GM23338 (cell line): Measurements from ENCODE around the gene SNTG2. TPM values are rescaled to one million over a fixed set of nuclear protein-coding genes. Genes with fewer than 3 reads are reported as not detected.

Experiments used
- ATAC-seq: fragments of 200-7000 bp; cut with Tn5 transposase; 3 replicates; pipeline ENCODE4 v1.9.1; 2020
- DNase-seq: peaks from one replicate; pipeline ENCODE4 v3.0.0-alpha.2; 2015; ENCODE audit warnings: low spot score
- H2AFZ ChIP-seq: fragments of 200-600 bp; sonication (generic); 2 replicates; pipeline ENCODE4 v1.8.0; 2016; ENCODE audit warnings: antibody characterized with exemption, mild to moderate bottlenecking, moderate library complexity
- H3F3A ChIP-seq: fragments of 200-600 bp; sonication (generic); replicated peaks from 2 replicates; pipeline ENCODE4 v1.8.0; 2017; ENCODE audit warnings: antibody characterized with exemption, mixed run types, low read depth
- H3K27ac ChIP-seq: fragments of 200-600 bp; sonication (generic); 2 replicates; pipeline ENCODE4 v1.6.1; 2016; ENCODE audit warnings: low read depth
- H3K27me3 ChIP-seq: fragments of 200-600 bp; sonication (generic); 2 replicates; pipeline ENCODE4 v1.8.0; 2016; ENCODE audit warnings: mild to moderate bottlenecking, mixed run types, moderate library complexity; ENCODE audit not compliant: insufficient read depth
- H3K36me3 ChIP-seq: fragments of 200-600 bp; sonication (generic); 2 replicates; pipeline ENCODE4 v1.8.0; 2016; ENCODE audit warnings: mild to moderate bottlenecking; ENCODE audit not compliant: insufficient read depth
- H3K4me1 ChIP-seq: fragments of 200-600 bp; sonication (generic); 2 replicates; pipeline ENCODE4 v1.8.0; 2016; ENCODE audit warnings: mild to moderate bottlenecking, moderate library complexity; ENCODE audit not compliant: insufficient read depth
- H3K4me2 ChIP-seq: fragments of 200-600 bp; sonication (generic); 2 replicates; pipeline ENCODE4 v1.7.1; 2017; ENCODE audit warnings: mixed run types
- H3K4me3 ChIP-seq: fragments of 200-600 bp; sonication (generic); 2 replicates; pipeline ENCODE4 v1.6.1; 2016; ENCODE audit warnings: mixed run types
- H3K79me2 ChIP-seq: fragments of 200-600 bp; sonication (generic); replicated peaks from 2 replicates; pipeline ENCODE4 v1.8.0; 2017; ENCODE audit warnings: mild to moderate bottlenecking; ENCODE audit not compliant: insufficient read depth
- H3K9me2 ChIP-seq: fragments of 200-600 bp; sonication (generic); 2 replicates; pipeline ENCODE4 v1.8.0; 2017; ENCODE audit not compliant: insufficient read depth
- H4K20me1 ChIP-seq: fragments of 200-600 bp; sonication (generic); replicated peaks from 2 replicates; pipeline ENCODE4 v1.8.0; 2017; ENCODE audit warnings: mild to moderate bottlenecking; ENCODE audit not compliant: insufficient read depth
- H3K27ac Mint-ChIP-seq: 2 replicates; pipeline ENCODE4 v1.8.0; 2020; ENCODE audit warnings: inconsistent platforms, mild to moderate bottlenecking, moderate library complexity, mixed read lengths
- H3K27me3 Mint-ChIP-seq: 3 replicates; pipeline ENCODE4 v1.8.0; 2022; ENCODE audit warnings: low read depth, mild to moderate bottlenecking, moderate library complexity, mixed read lengths, inconsistent platforms; ENCODE audit not compliant: insufficient read depth, poor library complexity
- H3K36me3 Mint-ChIP-seq: 3 replicates; pipeline ENCODE4 v1.8.0; 2021; ENCODE audit warnings: low read depth, mild to moderate bottlenecking, inconsistent platforms, moderate library complexity, mixed read lengths
- H3K4me1 Mint-ChIP-seq: 3 replicates; pipeline ENCODE4 v1.8.0; 2020; ENCODE audit warnings: mild to moderate bottlenecking, inconsistent platforms, mixed read lengths
- H3K4me3 Mint-ChIP-seq: 3 replicates; pipeline ENCODE4 v1.8.0; 2021; ENCODE audit warnings: moderate library complexity, mild to moderate bottlenecking, inconsistent platforms, mixed read lengths
- H3K9me3 Mint-ChIP-seq: 3 replicates; pipeline ENCODE4 v1.8.0; 2020; ENCODE audit warnings: moderate library complexity, mild to moderate bottlenecking, inconsistent platforms, mixed read lengths
- CREB1 ChIP-seq: fragments of 250-450 bp; sonication (Bioruptor Pico); IDR thresholded peaks from 2 replicates; pipeline ENCODE4 v1.5.0; 2020; ENCODE audit warnings: low read depth, mild to moderate bottlenecking, moderate library complexity
- EZH2 ChIP-seq: fragments of 200-600 bp; sonication (generic); IDR thresholded peaks from one replicate; pipeline ENCODE4 v1.8.0; 2017; ENCODE audit warnings: antibody characterized with exemption, mild to moderate bottlenecking, low read depth; ENCODE audit not compliant: unreplicated experiment
- JUNB ChIP-seq: IDR thresholded peaks from one replicate; pipeline ENCODE4 v1.6.1; 2016; ENCODE audit warnings: antibody characterized with exemption; ENCODE audit not compliant: unreplicated experiment
- NANOG ChIP-seq: IDR thresholded peaks from 2 replicates; pipeline ENCODE4 v1.6.1; 2016; ENCODE audit warnings: antibody characterized with exemption, borderline replicate concordance
- POLR2AphosphoS5 ChIP-seq: IDR thresholded peaks from 2 replicates; pipeline ENCODE4 v1.6.1; 2016; ENCODE audit warnings: antibody characterized with exemption, low read depth
- STAT1 ChIP-seq: IDR thresholded peaks from one replicate; pipeline ENCODE4 v1.6.1; 2016; ENCODE audit warnings: antibody characterized with exemption; ENCODE audit not compliant: unreplicated experiment
- ZNF114 ChIP-seq: fragments of 250-450 bp; sonication (Bioruptor Pico); IDR thresholded peaks from 2 replicates; pipeline ENCODE4 v1.5.0; 2020; ENCODE audit warnings: mild to moderate bottlenecking, moderate library complexity
- ZNF331 ChIP-seq: fragments of 250-450 bp; sonication (Bioruptor Pico); IDR thresholded peaks from 2 replicates; pipeline ENCODE4 v1.5.0; 2020; ENCODE audit warnings: low read depth, mild to moderate bottlenecking, moderate library complexity
- polyA plus RNA-seq: library from polyadenylated mRNA; unstranded; fragments of >200 nt; fragmentation: Nextera tagmentation; extraction: Ambion mirVana; gene quantifications from 2 replicates; pipeline ENCODE4 v1.2.1, GENCODE V29; 2016
- total RNA-seq: library from RNA; depleted of rRNA; stranded (reverse); fragments of >200 nt; shearing (Covaris generic); gene quantifications from 2 replicates; pipeline ENCODE4 v1.2.3, GENCODE V29; 2014
- TF ChIP-seq, protein P1 (sequence below): IDR thresholded peaks from 2 replicates; pipeline ENCODE4 v1.6.1; 2016; ENCODE audit warnings: antibody characterized with exemption
- TF ChIP-seq, protein P2 (sequence below): IDR thresholded peaks from one replicate; pipeline ENCODE4 v1.6.1; 2018; ENCODE audit warnings: antibody characterized with exemption; ENCODE audit not compliant: unreplicated experiment
- TF ChIP-seq, protein P3 (sequence below), 2 experiments: fragments of 200-600 bp in 1 of 2; sonication (generic) in 1 of 2; conservative IDR thresholded peaks; 2 replicates each; pipeline versions ENCODE4 v1.5.1 to v1.6.1; 2016 to 2017; ENCODE audit warnings: antibody characterized with exemption in 2 of 2, low read depth in 2 of 2, mild to moderate bottlenecking in 2 of 2, moderate library complexity in 1 of 2

The SNTG2 gene
- total and polyA plus RNA-seq, 2 experiments from 2014 or later, result 27.5 to 60.4 TPM

DNA sequence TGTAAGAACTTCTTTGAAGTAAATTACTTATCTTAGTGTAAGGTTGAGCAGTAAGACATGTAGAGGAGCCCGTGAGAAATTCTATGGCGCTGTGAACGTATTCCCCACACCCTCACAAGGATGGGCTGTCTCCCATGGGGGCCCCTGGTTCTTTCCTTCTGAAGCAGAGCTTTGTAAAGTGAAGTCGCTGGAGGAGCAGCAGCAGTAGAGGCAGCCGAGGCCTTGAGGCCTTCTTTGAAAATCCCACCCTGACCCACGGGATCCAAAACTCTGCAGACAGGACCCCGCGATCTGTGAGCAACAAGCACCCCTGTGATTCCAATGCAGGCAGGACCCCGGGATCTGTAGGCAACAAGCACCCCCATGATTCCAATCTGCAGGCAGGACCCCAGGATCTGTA, 23.8 kb upstream of the SNTG2 start (continued):
- TF ChIP-seq, protein P1, sequence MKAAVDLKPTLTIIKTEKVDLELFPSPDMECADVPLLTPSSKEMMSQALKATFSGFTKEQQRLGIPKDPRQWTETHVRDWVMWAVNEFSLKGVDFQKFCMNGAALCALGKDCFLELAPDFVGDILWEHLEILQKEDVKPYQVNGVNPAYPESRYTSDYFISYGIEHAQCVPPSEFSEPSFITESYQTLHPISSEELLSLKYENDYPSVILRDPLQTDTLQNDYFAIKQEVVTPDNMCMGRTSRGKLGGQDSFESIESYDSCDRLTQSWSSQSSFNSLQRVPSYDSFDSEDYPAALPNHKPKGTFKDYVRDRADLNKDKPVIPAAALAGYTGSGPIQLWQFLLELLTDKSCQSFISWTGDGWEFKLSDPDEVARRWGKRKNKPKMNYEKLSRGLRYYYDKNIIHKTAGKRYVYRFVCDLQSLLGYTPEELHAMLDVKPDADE, result no peak
- TF ChIP-seq NANOG, result no peak
- no peak for TF ChIP-seq CREB1
- no peak for TF ChIP-seq ZNF114 (CRISPR knock-in tag)
- no peak for TF ChIP-seq ZNF331 (CRISPR knock-in tag)
- no peak for TF ChIP-seq STAT1
- TF ChIP-seq POLR2AphosphoS5, result no peak
- TF ChIP-seq, protein P2, sequence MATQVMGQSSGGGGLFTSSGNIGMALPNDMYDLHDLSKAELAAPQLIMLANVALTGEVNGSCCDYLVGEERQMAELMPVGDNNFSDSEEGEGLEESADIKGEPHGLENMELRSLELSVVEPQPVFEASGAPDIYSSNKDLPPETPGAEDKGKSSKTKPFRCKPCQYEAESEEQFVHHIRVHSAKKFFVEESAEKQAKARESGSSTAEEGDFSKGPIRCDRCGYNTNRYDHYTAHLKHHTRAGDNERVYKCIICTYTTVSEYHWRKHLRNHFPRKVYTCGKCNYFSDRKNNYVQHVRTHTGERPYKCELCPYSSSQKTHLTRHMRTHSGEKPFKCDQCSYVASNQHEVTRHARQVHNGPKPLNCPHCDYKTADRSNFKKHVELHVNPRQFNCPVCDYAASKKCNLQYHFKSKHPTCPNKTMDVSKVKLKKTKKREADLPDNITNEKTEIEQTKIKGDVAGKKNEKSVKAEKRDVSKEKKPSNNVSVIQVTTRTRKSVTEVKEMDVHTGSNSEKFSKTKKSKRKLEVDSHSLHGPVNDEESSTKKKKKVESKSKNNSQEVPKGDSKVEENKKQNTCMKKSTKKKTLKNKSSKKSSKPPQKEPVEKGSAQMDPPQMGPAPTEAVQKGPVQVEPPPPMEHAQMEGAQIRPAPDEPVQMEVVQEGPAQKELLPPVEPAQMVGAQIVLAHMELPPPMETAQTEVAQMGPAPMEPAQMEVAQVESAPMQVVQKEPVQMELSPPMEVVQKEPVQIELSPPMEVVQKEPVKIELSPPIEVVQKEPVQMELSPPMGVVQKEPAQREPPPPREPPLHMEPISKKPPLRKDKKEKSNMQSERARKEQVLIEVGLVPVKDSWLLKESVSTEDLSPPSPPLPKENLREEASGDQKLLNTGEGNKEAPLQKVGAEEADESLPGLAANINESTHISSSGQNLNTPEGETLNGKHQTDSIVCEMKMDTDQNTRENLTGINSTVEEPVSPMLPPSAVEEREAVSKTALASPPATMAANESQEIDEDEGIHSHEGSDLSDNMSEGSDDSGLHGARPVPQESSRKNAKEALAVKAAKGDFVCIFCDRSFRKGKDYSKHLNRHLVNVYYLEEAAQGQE, result no peak

DNA sequence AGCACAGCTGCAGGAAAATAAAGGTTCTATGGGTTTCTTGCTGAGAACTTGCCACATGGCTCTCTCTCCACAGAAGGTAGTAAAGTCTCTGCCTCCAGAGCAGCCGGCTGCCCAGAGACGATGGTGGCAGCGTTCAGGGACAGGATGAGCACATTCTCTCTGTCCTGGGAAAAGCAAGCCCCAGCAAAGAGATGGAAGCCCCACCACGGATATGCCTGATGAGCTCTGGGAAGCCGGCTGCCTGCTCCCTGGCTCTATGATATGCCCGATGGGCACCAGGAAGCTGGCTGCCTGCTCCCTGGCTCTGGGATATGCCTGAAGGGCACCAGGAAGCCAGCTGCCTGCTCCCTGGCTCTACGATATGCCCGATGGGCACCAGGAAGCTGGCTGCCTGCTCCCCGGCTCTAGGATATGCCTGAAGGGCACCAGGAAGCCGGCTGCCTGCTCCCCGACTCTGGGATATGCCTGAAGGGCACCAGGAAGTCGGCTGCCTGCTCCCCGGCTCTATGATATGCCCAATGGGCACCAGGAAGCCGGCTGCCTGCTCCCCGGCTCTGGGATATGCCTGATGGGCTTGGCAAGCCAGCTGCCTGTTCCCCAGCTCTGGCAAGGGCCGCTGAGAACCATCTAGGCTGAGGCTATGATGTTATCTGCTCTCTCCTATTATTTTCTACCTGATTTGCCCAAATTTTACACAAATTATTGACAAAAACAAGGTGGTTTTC, 21.5 kb upstream of the SNTG2 start:
- no peaks in the 10 kb centered on the region for H4K20me1 ChIP-seq
- Mint-ChIP-seq H3K9me3 (peaks cover 24% of the 10 kb centered on the region), H3K36me3 (peaks cover 20% of the 10 kb centered on the region), H3K4me3 (no peak overlapping the region), H3K27me3 (peaks cover 24% of the 10 kb centered on the region), H3K27ac (no peak overlapping the region), H3K4me1 (peaks cover 44% of the 10 kb centered on the region)
- H3K27ac ChIP-seq, result no peak overlapping the region
- no peak for ATAC-seq
- H3K4me2 ChIP-seq, result no peak overlapping the region
- H3K9me2 ChIP-seq, result 0 out of 2 replicates have a peak, but pooled peaks cover 4% of the 10 kb centered on the region
- peaks cover 35% of the 10 kb centered on the region for H3K4me1 ChIP-seq
- H3K27me3 ChIP-seq, result peaks cover 5% of the 10 kb centered on the region; the same call in 1 of the 2 replicates
- H3K4me3 ChIP-seq, result no peak overlapping the region
- no peaks in the 10 kb centered on the region for H3K79me2 ChIP-seq
- H3K36me3 ChIP-seq, result no peaks in the 10 kb centered on the region
- H2AFZ ChIP-seq, result no peak overlapping the region
- no peak for DNase-seq
- H3F3A ChIP-seq, result peaks cover 21% of the 10 kb centered on the region
- no peak for TF ChIP-seq STAT1
- TF ChIP-seq, protein P3, sequence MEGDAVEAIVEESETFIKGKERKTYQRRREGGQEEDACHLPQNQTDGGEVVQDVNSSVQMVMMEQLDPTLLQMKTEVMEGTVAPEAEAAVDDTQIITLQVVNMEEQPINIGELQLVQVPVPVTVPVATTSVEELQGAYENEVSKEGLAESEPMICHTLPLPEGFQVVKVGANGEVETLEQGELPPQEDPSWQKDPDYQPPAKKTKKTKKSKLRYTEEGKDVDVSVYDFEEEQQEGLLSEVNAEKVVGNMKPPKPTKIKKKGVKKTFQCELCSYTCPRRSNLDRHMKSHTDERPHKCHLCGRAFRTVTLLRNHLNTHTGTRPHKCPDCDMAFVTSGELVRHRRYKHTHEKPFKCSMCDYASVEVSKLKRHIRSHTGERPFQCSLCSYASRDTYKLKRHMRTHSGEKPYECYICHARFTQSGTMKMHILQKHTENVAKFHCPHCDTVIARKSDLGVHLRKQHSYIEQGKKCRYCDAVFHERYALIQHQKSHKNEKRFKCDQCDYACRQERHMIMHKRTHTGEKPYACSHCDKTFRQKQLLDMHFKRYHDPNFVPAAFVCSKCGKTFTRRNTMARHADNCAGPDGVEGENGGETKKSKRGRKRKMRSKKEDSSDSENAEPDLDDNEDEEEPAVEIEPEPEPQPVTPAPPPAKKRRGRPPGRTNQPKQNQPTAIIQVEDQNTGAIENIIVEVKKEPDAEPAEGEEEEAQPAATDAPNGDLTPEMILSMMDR (conservative IDR thresholded peaks at IDR 0.05; ENCODE audit: low read depth in 2 of 2), result no peak
- TF ChIP-seq CREB1, result no peak
- no peak for TF ChIP-seq NANOG
- TF ChIP-seq, protein P1, result no peak
- TF ChIP-seq JUNB, result no peak
- TF ChIP-seq, protein P2, result no peak
- TF ChIP-seq EZH2, result no peak
